Endothelial cell of umbilical vein (primary cell): ENCODE data around the gene SNRPA.

Experiments
- POLR2AphosphoS5 ChIP-seq: IDR thresholded peaks from 2 replicates; pipeline ENCODE4 v1.6.1; 2012; ENCODE audit warnings: low read depth, mild to moderate bottlenecking, control low read depth, low read length, moderate library complexity; ENCODE audit not compliant: insufficient read depth
- TF ChIP-seq, protein P1 (sequence below): IDR thresholded peaks from 2 replicates; pipeline ENCODE4 v1.6.1; 2011; ENCODE audit not compliant: insufficient read depth, insufficient read length

- TF ChIP-seq POLR2AphosphoS5, result no peak
- TF ChIP-seq, protein P1, sequence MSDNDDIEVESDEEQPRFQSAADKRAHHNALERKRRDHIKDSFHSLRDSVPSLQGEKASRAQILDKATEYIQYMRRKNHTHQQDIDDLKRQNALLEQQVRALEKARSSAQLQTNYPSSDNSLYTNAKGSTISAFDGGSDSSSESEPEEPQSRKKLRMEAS, result no peak
These were observed 3.5 kb upstream of the SNRPA start for GRCh38 chr19:40747536-40747935.
